Spleen (tissue), 7 donors: ENCODE measurements around the gene COA1.

Source experiments
- POLR2A ChIP-seq, 3 donors: fragments of 450-650 bp; IDR thresholded peaks; one replicate each; pipeline ENCODE4 v1.5.1; 2017; ENCODE audit warnings: antibody characterized with exemption in 3 of 3, mild to moderate bottlenecking in 1 of 3
- TF ChIP-seq, protein P1 (sequence below), 11 experiments: fragments of 200-600 bp in 7 of 11; fragments of 450-650 bp in 4 of 11; sonication (generic) in 4 of 11; IDR thresholded peaks in 8 of 11; conservative IDR thresholded peaks in 3 of 11; 1 replicate in 7 of 11; 2 replicates in 4 of 11; pipeline versions ENCODE4 v1.4.0 to v1.8.0; 2016 to 2021; ENCODE audit warnings: antibody characterized with exemption in 11 of 11, inconsistent platforms in 4 of 11, mild to moderate bottlenecking in 1 of 11
- donor health status: DM: no; HTN: no; CAD: no; lungs with moderate emphysema.
- donor health status: DM: no; HTN: no; CAD: no.
- donor health status: DM: no; HTN: no; CAD: no.

DNA sequence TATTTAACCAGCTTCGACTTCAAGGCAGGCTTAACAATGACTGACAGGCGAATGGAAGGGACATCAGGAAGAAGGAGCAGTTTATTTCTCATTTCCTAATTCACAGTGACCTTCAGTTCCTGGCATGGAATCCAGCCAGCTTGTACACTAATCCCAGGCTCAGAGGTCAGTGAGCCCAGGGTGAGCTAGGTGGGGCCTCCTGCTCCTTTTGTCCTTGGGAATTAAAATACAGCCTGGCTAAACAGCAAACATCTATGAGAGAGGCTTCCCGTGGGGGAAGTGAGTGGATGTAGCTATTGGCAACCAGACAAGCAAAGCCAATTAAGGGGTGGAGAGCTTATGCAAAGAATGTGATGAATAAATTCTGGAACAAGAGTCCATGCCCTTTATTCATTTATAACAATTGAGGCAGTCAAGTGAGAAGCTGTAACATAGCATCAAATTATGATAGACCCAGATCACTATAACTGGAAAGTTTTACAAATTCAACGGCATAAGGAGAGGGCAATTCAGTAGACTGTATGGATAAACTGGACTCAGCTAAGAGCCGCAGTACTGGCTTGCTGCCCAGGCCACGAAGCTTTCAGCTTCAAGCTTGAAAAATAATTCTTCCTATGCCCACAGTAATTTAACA lies 89.3 kb downstream of the COA1 start:
- TF ChIP-seq, protein P1, sequence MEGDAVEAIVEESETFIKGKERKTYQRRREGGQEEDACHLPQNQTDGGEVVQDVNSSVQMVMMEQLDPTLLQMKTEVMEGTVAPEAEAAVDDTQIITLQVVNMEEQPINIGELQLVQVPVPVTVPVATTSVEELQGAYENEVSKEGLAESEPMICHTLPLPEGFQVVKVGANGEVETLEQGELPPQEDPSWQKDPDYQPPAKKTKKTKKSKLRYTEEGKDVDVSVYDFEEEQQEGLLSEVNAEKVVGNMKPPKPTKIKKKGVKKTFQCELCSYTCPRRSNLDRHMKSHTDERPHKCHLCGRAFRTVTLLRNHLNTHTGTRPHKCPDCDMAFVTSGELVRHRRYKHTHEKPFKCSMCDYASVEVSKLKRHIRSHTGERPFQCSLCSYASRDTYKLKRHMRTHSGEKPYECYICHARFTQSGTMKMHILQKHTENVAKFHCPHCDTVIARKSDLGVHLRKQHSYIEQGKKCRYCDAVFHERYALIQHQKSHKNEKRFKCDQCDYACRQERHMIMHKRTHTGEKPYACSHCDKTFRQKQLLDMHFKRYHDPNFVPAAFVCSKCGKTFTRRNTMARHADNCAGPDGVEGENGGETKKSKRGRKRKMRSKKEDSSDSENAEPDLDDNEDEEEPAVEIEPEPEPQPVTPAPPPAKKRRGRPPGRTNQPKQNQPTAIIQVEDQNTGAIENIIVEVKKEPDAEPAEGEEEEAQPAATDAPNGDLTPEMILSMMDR (IDR thresholded peaks at IDR 0.05 in 8 of 11, conservative IDR thresholded peaks at IDR 0.05 in 3 of 11): no peak
- no peak for TF ChIP-seq POLR2A (IDR thresholded peaks at IDR 0.05)
